Esophagus muscularis mucosa (tissue), 4 donors: ENCODE results near the gene CTNNA3. TPM values are rescaled to one million over a fixed set of nuclear protein-coding genes. Genes with fewer than 3 reads are reported as not detected.

ENCODE experiments used
- DNase-seq: peaks from one replicate; pipeline ENCODE4 v3.0.0-alpha.2; 2017; ENCODE audit errors: extremely low spot score
- H3K27ac ChIP-seq, 4 donors: fragments of 200-600 bp; sonication (generic); replicated peaks in 1 of 4; 1 replicate in 3 of 4; 2 replicates in 1 of 4; pipeline ENCODE4 v1.5.1; 2016 to 2019; ENCODE audit warnings: mild to moderate bottlenecking in 1 of 4
- H3K27me3 ChIP-seq, 4 donors: fragments of 200-600 bp; sonication (generic); one replicate each; pipeline versions ENCODE4 v1.5.1 to v1.6.0; 2016 to 2019
- H3K36me3 ChIP-seq, 4 donors: fragments of 200-600 bp; sonication (generic); one replicate each; pipeline ENCODE4 v1.5.1; 2016 to 2019
- H3K4me1 ChIP-seq, 4 donors: fragments of 200-600 bp; sonication (generic); one replicate each; pipeline ENCODE4 v1.5.1; 2016 to 2019
- H3K4me3 ChIP-seq, 4 donors: fragments of 200-600 bp; sonication (generic); 1 replicate in 2 of 4; 2 replicates in 2 of 4; pipeline ENCODE4 v1.5.1; 2016 to 2019; ENCODE audit warnings: mild to moderate bottlenecking in 4 of 4, moderate library complexity in 1 of 4
- H3K9me3 ChIP-seq, 4 donors: fragments of 200-600 bp; sonication (generic); 1 replicate in 3 of 4; 2 replicates in 1 of 4; pipeline ENCODE4 v1.5.1; 2016 to 2019
- EP300 ChIP-seq: sonication (generic); formaldehyde crosslinking; IDR thresholded peaks from one replicate; pipeline ENCODE4 v1.6.1; 2017; ENCODE audit warnings: antibody characterized with exemption
- POLR2A ChIP-seq: fragments of 450-650 bp; IDR thresholded peaks from one replicate; pipeline ENCODE4 v1.6.1; 2017; ENCODE audit warnings: antibody characterized with exemption, moderate library complexity, mild to moderate bottlenecking, low read depth
- POLR2AphosphoS5 ChIP-seq, 2 donors: sonication (generic); formaldehyde crosslinking; IDR thresholded peaks; one replicate each; pipeline ENCODE4 v1.6.1; 2017; ENCODE audit warnings: antibody characterized with exemption in 2 of 2
- WGBS: methylation state at CpG from one replicate; pipeline ENCODE4 v1.1.5; 2018; 5-methylcytosine and 5-hydroxymethylcytosine counted together
- intact Hi-C: fragments of 100-400 bp; cut with DNase I; formaldehyde crosslinking; loops from one replicate; pipeline ENCODE4 v1.15.1; 2023
- total RNA-seq, 4 donors: library from RNA; depleted of rRNA; stranded (reverse); fragments of >200 nt; gene quantifications; one replicate each; pipeline versions ENCODE4 v1.1.0 to v1.2.1, GENCODE V29; 2016
- TF ChIP-seq, protein P1 (sequence below), 3 experiments: fragments of 200-600 bp in 2 of 3; fragments of 450-650 bp in 1 of 3; sonication (generic) in 2 of 3; IDR thresholded peaks; one replicate each; pipeline ENCODE4 v1.5.1; 2017 to 2019; ENCODE audit warnings: antibody characterized with exemption in 3 of 3, mild to moderate bottlenecking in 2 of 3, moderate library complexity in 1 of 3

CTNNA3 gene
- total RNA-seq, 4 donors from 2014 or later = 5.1 to 27.8 (median 17.6) TPM

GRCh38 chr10:67257427-67258144, 438.4 kb downstream of the CTNNA3 start:
- WGBS = 93% methylated on average over 4 of the region's 4 CpGs
- Histone ChIP-seq H3K36me3 (no peaks in the 10 kb centered on the region), H3K4me3 (no peak overlapping the region), H3K27me3 (no peaks in the 10 kb centered on the region), H3K4me1 (no peaks in the 10 kb centered on the region), H3K27ac (no peak overlapping the region), H3K9me3 (no peaks in the 10 kb centered on the region)
- no peak for TF ChIP-seq EP300
- TF ChIP-seq, protein P1, sequence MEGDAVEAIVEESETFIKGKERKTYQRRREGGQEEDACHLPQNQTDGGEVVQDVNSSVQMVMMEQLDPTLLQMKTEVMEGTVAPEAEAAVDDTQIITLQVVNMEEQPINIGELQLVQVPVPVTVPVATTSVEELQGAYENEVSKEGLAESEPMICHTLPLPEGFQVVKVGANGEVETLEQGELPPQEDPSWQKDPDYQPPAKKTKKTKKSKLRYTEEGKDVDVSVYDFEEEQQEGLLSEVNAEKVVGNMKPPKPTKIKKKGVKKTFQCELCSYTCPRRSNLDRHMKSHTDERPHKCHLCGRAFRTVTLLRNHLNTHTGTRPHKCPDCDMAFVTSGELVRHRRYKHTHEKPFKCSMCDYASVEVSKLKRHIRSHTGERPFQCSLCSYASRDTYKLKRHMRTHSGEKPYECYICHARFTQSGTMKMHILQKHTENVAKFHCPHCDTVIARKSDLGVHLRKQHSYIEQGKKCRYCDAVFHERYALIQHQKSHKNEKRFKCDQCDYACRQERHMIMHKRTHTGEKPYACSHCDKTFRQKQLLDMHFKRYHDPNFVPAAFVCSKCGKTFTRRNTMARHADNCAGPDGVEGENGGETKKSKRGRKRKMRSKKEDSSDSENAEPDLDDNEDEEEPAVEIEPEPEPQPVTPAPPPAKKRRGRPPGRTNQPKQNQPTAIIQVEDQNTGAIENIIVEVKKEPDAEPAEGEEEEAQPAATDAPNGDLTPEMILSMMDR (IDR thresholded peaks at IDR 0.05) = no peak
- TF ChIP-seq POLR2AphosphoS5 (IDR thresholded peaks at IDR 0.05) = no peak
- TF ChIP-seq POLR2A = no peak
- intact Hi-C loops = no loop called here
- DNase-seq = no peak

DNA sequence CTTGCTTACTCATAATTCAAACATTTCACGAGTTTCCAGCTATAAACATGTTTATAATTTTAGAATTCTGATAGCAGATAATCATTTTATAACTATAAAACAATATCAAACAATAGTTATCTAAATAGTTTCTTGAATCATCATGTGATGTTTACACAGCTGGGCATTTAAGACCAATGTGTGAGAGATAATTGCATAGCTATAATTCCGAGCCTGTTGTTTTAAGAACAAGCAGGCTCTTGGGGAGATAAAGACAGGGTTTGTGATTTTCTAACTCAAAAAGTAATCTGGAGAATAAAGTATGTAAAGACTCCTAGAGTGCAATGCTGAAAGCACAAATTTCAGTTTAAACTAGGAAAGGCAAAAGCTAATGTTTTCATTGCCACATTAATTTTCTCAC, 439.0 kb downstream of the CTNNA3 start:
- no peak for DNase-seq
- Histone ChIP-seq H3K4me3 (no peak overlapping the region), H3K4me1 (no peaks in the 10 kb centered on the region), H3K27me3 (no peaks in the 10 kb centered on the region), H3K27ac (no peak overlapping the region), H3K36me3 (no peaks in the 10 kb centered on the region), H3K9me3 (no peaks in the 10 kb centered on the region)
- intact Hi-C loops = no loop called here
- no peak for TF ChIP-seq POLR2AphosphoS5 (IDR thresholded peaks at IDR 0.05)
- no peak for TF ChIP-seq POLR2A
- TF ChIP-seq EP300 = no peak
- TF ChIP-seq, protein P1 (IDR thresholded peaks at IDR 0.05) = no peak
- 46% methylated on average over 2 of the region's 2 CpGs for WGBS

DNA sequence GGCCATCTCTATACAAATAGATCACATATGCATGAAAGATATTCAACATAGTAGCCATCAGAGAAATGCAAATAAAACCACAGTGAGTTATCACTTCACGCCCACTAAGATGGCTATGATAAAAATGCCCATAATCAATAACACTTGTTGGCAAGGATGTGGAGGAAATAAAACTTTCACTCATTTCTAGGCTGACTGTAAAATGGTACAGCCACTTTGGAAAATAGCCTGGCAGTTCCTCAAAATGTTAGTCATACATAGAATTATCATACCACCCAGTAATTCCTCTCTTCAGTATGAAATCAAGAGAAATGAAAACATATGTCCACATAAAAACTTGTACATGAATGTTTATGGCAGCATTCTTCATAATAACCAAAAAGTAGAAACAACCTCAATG, 445.3 kb downstream of the CTNNA3 start:
- Histone ChIP-seq H3K27ac (no peak overlapping the region), H3K4me3 (no peak overlapping the region), H3K9me3 (peaks cover 0 to 4% (median 0%) of the 10 kb centered on the region in 4 donors), H3K4me1 (no peaks in the 10 kb centered on the region), H3K27me3 (no peaks in the 10 kb centered on the region), H3K36me3 (no peaks in the 10 kb centered on the region)
- 92% methylated on average over 1 of the region's 1 CpG for WGBS
- TF ChIP-seq POLR2AphosphoS5 (IDR thresholded peaks at IDR 0.05) (no peak), EP300 (no peak), POLR2A (no peak)
- TF ChIP-seq, protein P1 (IDR thresholded peaks at IDR 0.05) = no peak
- intact Hi-C loops = no loop called here
- DNase-seq = no peak

DNA sequence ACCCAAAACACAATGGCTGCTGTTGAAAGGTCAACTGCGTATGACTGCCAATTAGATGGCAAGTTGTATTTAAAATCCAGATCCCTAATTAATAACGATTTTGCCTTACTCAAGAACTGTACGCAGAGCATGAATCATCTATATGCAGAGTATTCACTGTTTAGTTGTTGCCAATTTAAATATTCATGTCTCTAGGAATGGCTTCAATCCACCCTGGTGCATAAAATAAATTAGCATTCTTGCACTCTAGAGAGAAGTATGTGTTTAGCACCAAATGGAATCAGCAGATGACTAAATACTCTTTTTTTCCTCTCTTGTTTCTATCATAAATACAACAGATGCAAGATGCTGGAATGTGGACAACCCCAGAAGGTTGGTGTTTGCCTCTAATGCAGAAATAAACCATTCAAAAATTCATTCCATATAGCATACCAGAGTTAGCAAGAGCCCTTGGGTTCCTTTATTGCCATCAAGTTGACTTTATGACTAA, 449.9 kb downstream of the CTNNA3 start:
- no peak overlapping the region for H3K27ac ChIP-seq
- H3K4me1 ChIP-seq = no peaks in the 10 kb centered on the region
- TF ChIP-seq POLR2A (no peak), POLR2AphosphoS5 (IDR thresholded peaks at IDR 0.05) (no peak), EP300 (no peak)
- TF ChIP-seq, protein P1 (IDR thresholded peaks at IDR 0.05) = no peak
- 90% methylated on average over 3 of the region's 3 CpGs for WGBS
- intact Hi-C loops = no loop called here
- no peaks in the 10 kb centered on the region for H3K36me3 ChIP-seq
- H3K9me3 ChIP-seq = peaks cover 0 to 4% (median 0%) of the 10 kb centered on the region in 4 donors
- no peak for DNase-seq
- H3K27me3 ChIP-seq = no peaks in the 10 kb centered on the region
- no peak overlapping the region for H3K4me3 ChIP-seq
